HepG2 (cell line): ENCODE results near the gene IL1A. TPM values are rescaled to one million over a fixed set of nuclear protein-coding genes. Genes with fewer than 3 reads are reported as not detected.
A peak's percentile ranks its signal among the peaks of the same experiment; 100 is the strongest.

Experiments used
- ATAC-seq: fragments of 200-7000 bp; cut with Tn5 transposase; 3 replicates; pipeline ENCODE4 v1.9.1; 2020; ENCODE audit warnings: mild to moderate bottlenecking, moderate library complexity
- BruUV-seq: library from RNA; stranded (reverse); fragments of 400-500 nt; replicated peaks from 2 replicates; lab custom pipeline; 2021; lab: Mats Ljungman, UMichigan
- CTCF ChIA-PET: fragments of 300-600 bp; formaldehyde crosslinking; extraction: SDS; loops from one replicate; lab custom pipeline; 2021; ENCODE audit warnings: low total read pairs, inconsistent platforms, low intra/inter-chr PET ratio; lab: Yijun Ruan, JAX
- POLR2A ChIA-PET: fragments of 350-600 bp; sonication (Branson Sonifier 250); formaldehyde crosslinking; loops from one replicate; lab custom pipeline; 2020; ENCODE audit warnings: antibody characterized with exemption, inconsistent platforms; lab: Yijun Ruan, JAX
- DNase-seq: peaks from one replicate; pipeline ENCODE4 v3.0.0-alpha.2; 2015; ENCODE audit warnings: low spot score
- FAIRE-seq: peaks from 3 replicates; lab custom pipeline; 2011; peaks lifted over from hg19 to GRCh38; lab: Jason Lieb, UNC
- H2AFZ ChIP-seq: one replicate; pipeline ENCODE4 v1.6.1; 2011; ENCODE audit warnings: low read length, inconsistent platforms
- H3K27ac ChIP-seq: fragments of 300-600 bp; 3 replicates; pipeline ENCODE4 v1.8.0; 2011; ENCODE audit warnings: mixed run types, mild to moderate bottlenecking, mixed read lengths, low read length, inconsistent platforms; ENCODE audit not compliant: insufficient read depth; ENCODE audit errors: extremely low read length
- H3K27me3 ChIP-seq, 2 experiments: fragments of 200-600 bp in 1 of 2; 2 replicates in 1 of 2; 3 replicates in 1 of 2; pipeline versions ENCODE4 v1.6.0 to v1.8.0; 2011; ENCODE audit warnings: low read length in 2 of 2, mild to moderate bottlenecking in 2 of 2, moderate library complexity in 2 of 2, inconsistent platforms in 1 of 2; ENCODE audit not compliant: insufficient read depth in 2 of 2, control insufficient read depth in 1 of 2
- H3K36me3 ChIP-seq, 2 experiments: fragments of 200-600 bp in 1 of 2; replicated peaks in 1 of 2; 2 replicates in 1 of 2; 3 replicates in 1 of 2; pipeline versions ENCODE4 v1.5.1 to v1.8.0; 2011; ENCODE audit warnings: low read length in 2 of 2, inconsistent platforms in 1 of 2; ENCODE audit not compliant: insufficient read depth in 2 of 2, control insufficient read depth in 1 of 2
- H3K4me1 ChIP-seq: 2 replicates; pipeline ENCODE4 v1.5.1; 2012; ENCODE audit warnings: low read length, inconsistent platforms; ENCODE audit not compliant: insufficient read depth
- H3K4me2 ChIP-seq: 2 replicates; pipeline ENCODE4 v1.6.0; 2011; ENCODE audit warnings: low read depth, low read length, inconsistent platforms
- H3K4me3 ChIP-seq, 3 experiments: fragments of 200-600 bp in 1 of 3; sonication (generic), shearing (Covaris generic) in 1 of 3; replicated peaks in 1 of 3; 2 replicates each; pipeline ENCODE4 v1.5.1; 2011 to 2016; ENCODE audit warnings: low read length in 3 of 3, inconsistent platforms in 2 of 3, low read depth in 2 of 3, mild to moderate bottlenecking in 2 of 3, control low read depth in 1 of 3, mixed read lengths in 1 of 3; ENCODE audit not compliant: insufficient read depth in 1 of 3
- H3K79me2 ChIP-seq: one replicate; pipeline ENCODE4 v1.6.1; 2011; ENCODE audit warnings: low read length, inconsistent platforms; ENCODE audit not compliant: insufficient read depth
- H3K9ac ChIP-seq: 2 replicates; pipeline ENCODE4 v1.6.0; 2011; ENCODE audit warnings: mild to moderate bottlenecking, low read depth, low read length, inconsistent platforms; ENCODE audit not compliant: insufficient read depth
- H3K9me3 ChIP-seq: 2 replicates; pipeline ENCODE4 v1.5.1; 2012; ENCODE audit warnings: mild to moderate bottlenecking, low read length
- H4K20me1 ChIP-seq: 2 replicates; pipeline ENCODE4 v1.6.0; 2011; ENCODE audit warnings: inconsistent platforms, mild to moderate bottlenecking, low read length, moderate library complexity; ENCODE audit not compliant: insufficient read depth
- CBX5 ChIP-seq: sonication (generic); formaldehyde crosslinking; IDR thresholded peaks from 2 replicates; pipeline ENCODE4 v1.4.0; 2020; ENCODE audit warnings: missing genetic modification reagents, borderline replicate concordance
- CEBPB ChIP-seq: IDR thresholded peaks from 2 replicates; pipeline ENCODE4 v1.6.1; 2011; ENCODE audit warnings: low read depth, low read length, improper control_type of control experiment, borderline replicate concordance
- CEBPG ChIP-seq: IDR thresholded peaks from 2 replicates; pipeline ENCODE4 v1.6.1; 2016
- DMAP1 ChIP-seq: IDR thresholded peaks from 2 replicates; pipeline ENCODE4 v1.6.1; 2016
- FOSL2 ChIP-seq: sonication (generic); formaldehyde crosslinking; IDR thresholded peaks from 2 replicates; pipeline ENCODE4 v1.4.0; 2020; ENCODE audit warnings: missing genetic modification reagents
- FOXA3 ChIP-seq: IDR thresholded peaks from 2 replicates; pipeline ENCODE4 v1.6.1; 2016; ENCODE audit warnings: missing genetic modification reagents, missing compliant biosample characterization
- GABPA ChIP-seq, 2 experiments: IDR thresholded peaks; 2 replicates each; pipeline ENCODE4 v1.6.1; 2011 to 2016; ENCODE audit warnings: low read depth in 2 of 2, low read length in 1 of 2, missing biosample characterization in 1 of 2, missing genetic modification characterization in 1 of 2
- GABPB1 ChIP-seq: IDR thresholded peaks from 2 replicates; pipeline ENCODE4 v1.6.1; 2016; ENCODE audit warnings: mild to moderate bottlenecking, missing genetic modification reagents, moderate library complexity, missing compliant biosample characterization
- GATAD2A ChIP-seq: IDR thresholded peaks from 2 replicates; pipeline ENCODE4 v1.6.1; 2016
- GPN1 ChIP-seq: sonication (generic); formaldehyde crosslinking; IDR thresholded peaks from 2 replicates; pipeline ENCODE4 v1.5.1; 2020; ENCODE audit warnings: missing genetic modification reagents, borderline replicate concordance
- HMG20A ChIP-seq: IDR thresholded peaks from 2 replicates; pipeline ENCODE4 v1.6.1; 2016; ENCODE audit warnings: borderline replicate concordance
- MEF2D ChIP-seq: sonication (generic); formaldehyde crosslinking; IDR thresholded peaks from 2 replicates; pipeline ENCODE4 v1.5.1; 2020; ENCODE audit warnings: mild to moderate bottlenecking, missing genetic modification reagents
- NFIB ChIP-seq: sonication (generic); formaldehyde crosslinking; IDR thresholded peaks from 2 replicates; pipeline ENCODE4 v1.9.0; 2021; ENCODE audit warnings: missing genetic modification reagents, mild to moderate bottlenecking, borderline replicate concordance
- RXRB ChIP-seq: IDR thresholded peaks from 2 replicates; pipeline ENCODE4 v1.6.1; 2016; ENCODE audit warnings: borderline replicate concordance, missing genetic modification reagents, missing compliant biosample characterization
- SALL2 ChIP-seq: sonication (generic); formaldehyde crosslinking; IDR thresholded peaks from 2 replicates; pipeline ENCODE4 v1.8.1; 2023; ENCODE audit warnings: mild to moderate bottlenecking, missing genetic modification reagents, inconsistent platforms
- SNAPC5 ChIP-seq: sonication (generic); formaldehyde crosslinking; IDR thresholded peaks from 2 replicates; pipeline ENCODE4 v1.8.1; 2023; ENCODE audit warnings: mild to moderate bottlenecking, missing genetic modification reagents, borderline replicate concordance
- THAP11 ChIP-seq: IDR thresholded peaks from 2 replicates; pipeline ENCODE4 v1.6.1; 2016; ENCODE audit warnings: missing biosample characterization, missing genetic modification reagents
- ZBTB21 ChIP-seq: sonication (generic); formaldehyde crosslinking; IDR thresholded peaks from 2 replicates; pipeline ENCODE4 v1.4.0; 2020; ENCODE audit warnings: missing genetic modification reagents
- ZFY ChIP-seq: sonication (generic); formaldehyde crosslinking; IDR thresholded peaks from 2 replicates; pipeline ENCODE4 v1.4.0; 2020; ENCODE audit warnings: missing genetic modification reagents
- ZNF256 ChIP-seq: sonication (generic); formaldehyde crosslinking; conservative IDR thresholded peaks from 2 replicates; pipeline ENCODE4 v1.4.0; 2020; ENCODE audit warnings: missing genetic modification reagents
- WGBS: methylation state at CpG from one replicate; pipeline ENCODE4 v1.1.6; 2017; ENCODE audit warnings: low lambda C conversion rate; 5-methylcytosine and 5-hydroxymethylcytosine counted together
- in situ Hi-C: cut with HindIII; loops from 2 replicates; pipeline ENCODE4 v1.10.0; 2017; ENCODE audit warnings: low pct_unique_long_range_greater_than_20kb; ENCODE audit not compliant: extremely low pct_ligation_motif_present
- intact Hi-C: fragments of 100-400 bp; cut with micrococcal nuclease; formaldehyde crosslinking; loops from one replicate; pipeline ENCODE4 v1.10.0; 2022; ENCODE audit not compliant: unreplicated experiment
- polyA plus RNA-seq, 8 experiments: library from polyadenylated mRNA; depleted of rRNA in 3 of 8; stranded (reverse) in 7 of 8; unstranded in 1 of 8; fragments of >200 nt; fragmentation: Illumina TruSeq in 4 of 8; extraction: Trizol in 4 of 8; gene quantifications; 2 replicates each; pipeline versions ENCODE4 v1.2.1 to v1.2.3, GENCODE V29; 2011 to 2016; ENCODE audit warnings: low read depth in 4 of 8, missing spikeins in 1 of 8, mixed read lengths in 1 of 8; ENCODE audit not compliant: insufficient read depth in 1 of 8
- total RNA-seq, 5 experiments: library from RNA; depleted of rRNA; stranded (reverse); fragments of >200 nt; fragmentation: Illumina TruSeq; extraction: Trizol; gene quantifications; 2 replicates each; pipeline ENCODE4 v1.2.3, GENCODE V29; 2016; ENCODE audit warnings: low read depth in 1 of 5
- TF ChIP-seq, protein P1 (sequence below), 2 experiments: fragments of 450-650 bp in 1 of 2; sonication (generic) in 1 of 2; formaldehyde crosslinking; IDR thresholded peaks; 2 replicates each; pipeline versions ENCODE4 v1.5.0 to v1.8.0; 2020 to 2022; ENCODE audit warnings: mild to moderate bottlenecking in 1 of 2, missing genetic modification reagents in 1 of 2

Gene IL1A
- total and polyA plus RNA-seq, 2 of the 13 experiments (the other 11 are each of a cell fraction or from before 2014, with no cell fraction given) = not detected

DNA sequence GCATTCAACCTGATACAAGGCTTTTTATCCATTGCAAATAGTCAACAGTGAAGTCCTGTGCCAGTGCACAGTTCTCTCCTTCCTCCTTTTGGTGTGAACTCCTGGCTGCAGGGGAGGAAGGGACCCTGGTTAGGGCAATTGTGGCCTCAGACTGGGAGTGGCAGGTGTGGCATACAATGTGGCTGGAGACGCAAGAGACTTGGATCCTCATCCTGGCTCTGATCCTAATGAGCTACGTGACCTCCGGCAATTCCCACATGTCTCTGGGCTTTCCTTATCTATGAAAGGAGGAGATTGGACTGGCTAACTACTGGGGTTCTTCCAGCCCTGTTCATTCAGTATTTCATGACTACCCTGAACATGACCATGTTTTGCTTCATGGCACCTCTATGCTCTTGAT lies 10.5 kb upstream of the IL1A start:
- no TSS peak for BruUV-seq

DNA sequence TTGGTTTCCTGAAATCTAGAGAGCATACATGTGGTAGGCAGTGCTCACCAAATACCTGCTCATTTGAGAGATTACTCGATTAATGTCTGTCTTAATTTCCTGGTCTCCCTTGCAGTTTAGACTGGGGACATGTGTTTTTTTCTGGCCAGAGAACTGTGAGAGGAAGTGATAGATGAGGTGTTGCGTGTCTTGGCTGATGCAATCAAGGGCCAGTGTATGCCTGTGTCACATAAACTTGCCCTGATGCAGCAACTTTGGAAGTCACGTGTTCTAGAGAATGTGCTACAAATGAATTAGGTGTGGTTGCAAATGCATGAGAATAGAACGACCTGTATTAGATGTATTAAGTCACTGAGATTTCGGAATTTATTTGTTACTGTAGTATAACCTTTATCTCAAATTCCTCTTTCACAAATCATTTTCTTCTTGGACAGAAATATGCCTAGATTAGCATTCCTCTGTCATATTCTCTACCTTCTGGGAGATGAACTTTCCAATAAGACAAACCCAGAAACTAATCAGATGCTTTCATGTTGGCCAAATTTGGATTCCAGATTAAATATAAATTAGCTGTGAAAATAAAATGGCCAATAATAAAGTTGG lies 9.9 kb upstream of the IL1A start:
- FAIRE-seq = no peak
- Histone ChIP-seq H3K4me2 (no peak overlapping the region), H3K79me2 (no peaks in the 10 kb centered on the region), H3K36me3 (no peaks in the 10 kb centered on the region), H3K27ac (no peak overlapping the region), H2AFZ (no peak overlapping the region), H3K4me1 (peaks cover 38% of the 10 kb centered on the region), H3K4me3 (no peak overlapping the region), H3K9ac (no peak overlapping the region), H4K20me1 (no peaks in the 10 kb centered on the region), H3K27me3 (no peaks in the 10 kb centered on the region), H3K9me3 (no peaks in the 10 kb centered on the region)
- intact Hi-C loops (no loop called here), in situ Hi-C loops (no loop called here)
- ATAC-seq = no peak
- 96% methylated on average over 5 of the region's 5 CpGs for WGBS
- TF ChIP-seq FOXA3 (CRISPR knock-in tag) (peak; percentile 30; the same call in 1 of the 2 replicates), GABPB1 (CRISPR knock-in tag) (peak; percentile 59; the same call in 1 of the 2 replicates), NFIB (CRISPR knock-in tag) (no peak), THAP11 (CRISPR knock-in tag) (peak; percentile 45), SALL2 (CRISPR knock-in tag) (no peak), HMG20A (CRISPR knock-in tag) (0 out of 2 replicates have a peak, but pooled peaks have one; percentile 15), CEBPB (peak; percentile 80; the same call in 1 of the 2 replicates), SNAPC5 (no peak), CBX5 (CRISPR knock-in tag) (peak; percentile 45; the same call in 1 of the 2 replicates), ZFY (CRISPR knock-in tag) (no peak), FOSL2 (CRISPR knock-in tag) (peak; percentile 47; the same call in 1 of the 2 replicates), GATAD2A (peak; percentile 45), GPN1 (CRISPR knock-in tag) (no peak), RXRB (CRISPR knock-in tag) (0 out of 2 replicates have a peak, but pooled peaks have one; percentile 16), GABPA (IDR thresholded peaks at IDR 0.05; ENCODE audit: low read depth, low read length) (no peak), GABPA (CRISPR knock-in tag; IDR thresholded peaks at IDR 0.05; ENCODE audit: low read depth) (0 out of 2 replicates have a peak, but pooled peaks have one; percentile 31), CEBPG (CRISPR knock-in tag) (peak; percentile 90), ZBTB21 (0 out of 2 replicates have a peak, but pooled peaks have one; percentile 32)
- TF ChIP-seq, protein P1, sequence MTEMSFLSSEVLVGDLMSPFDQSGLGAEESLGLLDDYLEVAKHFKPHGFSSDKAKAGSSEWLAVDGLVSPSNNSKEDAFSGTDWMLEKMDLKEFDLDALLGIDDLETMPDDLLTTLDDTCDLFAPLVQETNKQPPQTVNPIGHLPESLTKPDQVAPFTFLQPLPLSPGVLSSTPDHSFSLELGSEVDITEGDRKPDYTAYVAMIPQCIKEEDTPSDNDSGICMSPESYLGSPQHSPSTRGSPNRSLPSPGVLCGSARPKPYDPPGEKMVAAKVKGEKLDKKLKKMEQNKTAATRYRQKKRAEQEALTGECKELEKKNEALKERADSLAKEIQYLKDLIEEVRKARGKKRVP (CRISPR knock-in tag; IDR thresholded peaks at IDR 0.05) = peak; percentile 34 to 98; a peak in 2 of 4 replicates
- POLR2A ChIA-PET = no interaction called here
- BruUV-seq = no TSS peak
- CTCF ChIA-PET = no interaction called here
- DNase-seq = peak; percentile 34

More for the DNA sequence above, 10.5 kb upstream of the IL1A start:
- ChIA-PET CTCF (no interaction called here), POLR2A (no interaction called here)
- DNase-seq (no peak), FAIRE-seq (no peak), ATAC-seq (no peak)
- no peaks in the 10 kb centered on the region for H4K20me1 ChIP-seq
- H3K79me2 ChIP-seq = no peaks in the 10 kb centered on the region
- TF ChIP-seq ZNF256 (CRISPR knock-in tag) (no peak), DMAP1 (no peak), MEF2D (CRISPR knock-in tag) (no peak)
- 96% methylated on average over 3 of the region's 3 CpGs for WGBS
- no peak overlapping the region for H3K9ac ChIP-seq
- H3K4me3 ChIP-seq = no peak overlapping the region
- no peak overlapping the region for H3K4me2 ChIP-seq
- H3K27ac ChIP-seq = no peak overlapping the region
- H2AFZ ChIP-seq = no peak overlapping the region
- intact Hi-C loops (no loop called here), in situ Hi-C loops (no loop called here)
- no peaks in the 10 kb centered on the region for H3K36me3 ChIP-seq
- H3K9me3 ChIP-seq = no peaks in the 10 kb centered on the region
- no peaks in the 10 kb centered on the region for H3K27me3 ChIP-seq
- peaks cover 33% of the 10 kb centered on the region for H3K4me1 ChIP-seq
